ENCODE results near the gene RNASE11. TPM values are rescaled to one million over a fixed set of nuclear protein-coding genes. Genes with fewer than 3 reads are reported as not detected.
A peak's percentile ranks its signal among the peaks of the same experiment; 100 is the strongest.

The RNASE11 gene
- total and polyA plus RNA-seq, 2 donors (not counting 3 experiments of a cell fraction or from before 2014, with no cell fraction given): not detected

- H3K27ac ChIP-seq (ENCODE audit: insufficient read depth, low read depth, low read length): peak overlapping the region; percentile 27
- no peaks in the 10 kb centered on the region for H3K9me1 ChIP-seq (replicated peaks; ENCODE audit: control insufficient read depth, extremely low read depth, insufficient read depth, low read length)
- no peaks in the 10 kb centered on the region for H4K20me1 ChIP-seq (replicated peaks; ENCODE audit: control insufficient read depth, extremely low read depth, insufficient read depth, low read length)
- H3K4me3 ChIP-seq (replicated peaks in 1 of 3; ENCODE audit: insufficient read depth in 1 of 3, low read depth in 1 of 3, low read length in 3 of 3): peak overlapping the region; percentile 48 to 86 (median 70)
- H3K27me3 ChIP-seq (ENCODE audit: control insufficient read depth in 2 of 2, insufficient read depth in 2 of 2, low read length in 2 of 2): peaks cover 8 to 10% of the 10 kb centered on the region in 2 experiments
- no peaks in the 10 kb centered on the region for H3K36me3 ChIP-seq (ENCODE audit: control insufficient read depth in 2 of 2, extremely low read depth in 1 of 2, insufficient read depth in 2 of 2, low read length in 2 of 2)
- dilution Hi-C loops (cut with MboI; ENCODE audit: extremely low pct_ligation_motif_present, low sequenced_read_pairs) (no loop called here), intact Hi-C loops (cut with micrococcal nuclease) (loop anchor here (5.0 kb wide), 2 partner anchors 243 to 358 kb away; no protein-coding TSS in a partner anchor)
- FAIRE-seq: peak; percentile 66
- H2AFZ ChIP-seq (ENCODE audit: low read depth, low read length): peak overlapping the region; percentile 85
- peak overlapping the region; percentile 92 for H3K4me2 ChIP-seq (ENCODE audit: insufficient read depth, low read length)
- ChIA-PET CTCF (interaction anchor here (0.6 to 3.0 kb wide), 15 partner anchors 8 to 286 kb away, joined by 3 to 49 read pairs (median 6); partner anchors contain the start of genes ANG, PARP2, RNASE1 and RNASE4), POLR2A (interaction anchor here (1.5 to 1.9 kb wide), 2 partner anchors 69 to 271 kb away, joined by 4 to 8 read pairs; partner anchors contain the start of gene PARP2)
- no peak for TF ChIP-seq GATA2 (IDR thresholded peaks at IDR 0.05; ENCODE audit: insufficient read depth, insufficient read length, low read depth, low read length)
- TF ChIP-seq FOS (IDR thresholded peaks at IDR 0.05; ENCODE audit: borderline replicate concordance, insufficient read depth, low read length): no peak
- TF ChIP-seq EZH2 (IDR thresholded peaks at IDR 0.05; ENCODE audit: borderline replicate concordance, low read depth, low read length, severe bottlenecking): no peak
- TF ChIP-seq POLR2A (IDR thresholded peaks at IDR 0.05; ENCODE audit: low read depth, low read length): no peak
- TF ChIP-seq, protein P1, sequence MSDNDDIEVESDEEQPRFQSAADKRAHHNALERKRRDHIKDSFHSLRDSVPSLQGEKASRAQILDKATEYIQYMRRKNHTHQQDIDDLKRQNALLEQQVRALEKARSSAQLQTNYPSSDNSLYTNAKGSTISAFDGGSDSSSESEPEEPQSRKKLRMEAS (IDR thresholded peaks at IDR 0.05; ENCODE audit: insufficient read depth, insufficient read length): no peak
- TF ChIP-seq, protein P2, sequence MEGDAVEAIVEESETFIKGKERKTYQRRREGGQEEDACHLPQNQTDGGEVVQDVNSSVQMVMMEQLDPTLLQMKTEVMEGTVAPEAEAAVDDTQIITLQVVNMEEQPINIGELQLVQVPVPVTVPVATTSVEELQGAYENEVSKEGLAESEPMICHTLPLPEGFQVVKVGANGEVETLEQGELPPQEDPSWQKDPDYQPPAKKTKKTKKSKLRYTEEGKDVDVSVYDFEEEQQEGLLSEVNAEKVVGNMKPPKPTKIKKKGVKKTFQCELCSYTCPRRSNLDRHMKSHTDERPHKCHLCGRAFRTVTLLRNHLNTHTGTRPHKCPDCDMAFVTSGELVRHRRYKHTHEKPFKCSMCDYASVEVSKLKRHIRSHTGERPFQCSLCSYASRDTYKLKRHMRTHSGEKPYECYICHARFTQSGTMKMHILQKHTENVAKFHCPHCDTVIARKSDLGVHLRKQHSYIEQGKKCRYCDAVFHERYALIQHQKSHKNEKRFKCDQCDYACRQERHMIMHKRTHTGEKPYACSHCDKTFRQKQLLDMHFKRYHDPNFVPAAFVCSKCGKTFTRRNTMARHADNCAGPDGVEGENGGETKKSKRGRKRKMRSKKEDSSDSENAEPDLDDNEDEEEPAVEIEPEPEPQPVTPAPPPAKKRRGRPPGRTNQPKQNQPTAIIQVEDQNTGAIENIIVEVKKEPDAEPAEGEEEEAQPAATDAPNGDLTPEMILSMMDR (IDR thresholded peaks at IDR 0.05; ENCODE audit: extremely low read depth in 1 of 2, insufficient read depth in 1 of 2, low read depth in 1 of 2, low read length in 2 of 2): no peak
- no peak for TF ChIP-seq MYC (IDR thresholded peaks at IDR 0.05; ENCODE audit: low read depth, low read length)
- TF ChIP-seq POLR2AphosphoS5 (IDR thresholded peaks at IDR 0.05; ENCODE audit: insufficient read depth, low read depth, low read length): no peak
- no peak for TF ChIP-seq JUN (IDR thresholded peaks at IDR 0.05; ENCODE audit: borderline replicate concordance, insufficient read depth, insufficient read length, low read depth)
- DNase-seq (ENCODE audit: low read depth, low spot score): peak; percentile 28
- H3K79me2 ChIP-seq (ENCODE audit: control insufficient read depth, insufficient read depth, low read length): no peaks in the 10 kb centered on the region
- BruUV-seq (replicated peaks): no TSS peak
- H3K4me1 ChIP-seq (ENCODE audit: control insufficient read depth, extremely low read depth, insufficient read depth, low read length): peaks cover 11% of the 10 kb centered on the region
- peak overlapping the region; percentile 76 for H3K9ac ChIP-seq (replicated peaks; ENCODE audit: extremely low read depth, insufficient read depth, low read length)
- H3K9me3 ChIP-seq (replicated peaks; ENCODE audit: control insufficient read depth, insufficient read depth, low read length): no peaks in the 10 kb centered on the region
These were observed 26.4 kb upstream of the RNASE11 start for GRCh38 chr14:20614038-20614840.
